ENCODE measurements around the gene LCE3D.

DNA sequence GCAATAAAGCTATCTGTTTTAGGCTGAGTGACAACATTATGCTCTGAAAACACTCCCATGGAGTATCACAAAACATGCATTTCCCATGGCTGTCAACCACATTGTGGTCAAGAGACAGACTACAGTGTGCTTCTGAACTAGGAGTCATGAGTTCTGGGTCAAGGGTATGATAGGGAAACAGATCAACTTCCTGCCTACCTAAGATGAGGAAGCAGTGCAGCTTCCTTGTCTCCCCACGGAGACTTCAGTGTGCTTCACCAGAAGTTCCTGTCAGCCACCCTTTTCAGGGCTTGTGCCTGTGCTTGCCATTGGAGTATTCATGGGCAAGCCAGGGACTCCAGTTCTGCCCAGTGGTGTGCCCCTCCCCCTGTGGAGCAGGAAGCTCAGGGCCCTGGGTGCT, 33.6 kb downstream of the LCE3D start:
- no peak for TF ChIP-seq EZH2 (IDR thresholded peaks at IDR 0.05; ENCODE audit: low read length, missing control alignments)
- TF ChIP-seq, protein P1, sequence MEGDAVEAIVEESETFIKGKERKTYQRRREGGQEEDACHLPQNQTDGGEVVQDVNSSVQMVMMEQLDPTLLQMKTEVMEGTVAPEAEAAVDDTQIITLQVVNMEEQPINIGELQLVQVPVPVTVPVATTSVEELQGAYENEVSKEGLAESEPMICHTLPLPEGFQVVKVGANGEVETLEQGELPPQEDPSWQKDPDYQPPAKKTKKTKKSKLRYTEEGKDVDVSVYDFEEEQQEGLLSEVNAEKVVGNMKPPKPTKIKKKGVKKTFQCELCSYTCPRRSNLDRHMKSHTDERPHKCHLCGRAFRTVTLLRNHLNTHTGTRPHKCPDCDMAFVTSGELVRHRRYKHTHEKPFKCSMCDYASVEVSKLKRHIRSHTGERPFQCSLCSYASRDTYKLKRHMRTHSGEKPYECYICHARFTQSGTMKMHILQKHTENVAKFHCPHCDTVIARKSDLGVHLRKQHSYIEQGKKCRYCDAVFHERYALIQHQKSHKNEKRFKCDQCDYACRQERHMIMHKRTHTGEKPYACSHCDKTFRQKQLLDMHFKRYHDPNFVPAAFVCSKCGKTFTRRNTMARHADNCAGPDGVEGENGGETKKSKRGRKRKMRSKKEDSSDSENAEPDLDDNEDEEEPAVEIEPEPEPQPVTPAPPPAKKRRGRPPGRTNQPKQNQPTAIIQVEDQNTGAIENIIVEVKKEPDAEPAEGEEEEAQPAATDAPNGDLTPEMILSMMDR (conservative IDR thresholded peaks at IDR 0.05 in 1 of 2, IDR thresholded peaks at IDR 0.05 in 1 of 2; ENCODE audit: low read depth in 1 of 2, low read length in 2 of 2), result no peak

Measured in fibroblast of lung (primary cell).